ENCODE measurements around the gene UGCG.
"Not testable (repeated sequence)": the region's sequence is repeated elsewhere in the genome, so short reads cannot be mapped to it uniquely, and the experiment has no call there.

Gene UGCG

DNA sequence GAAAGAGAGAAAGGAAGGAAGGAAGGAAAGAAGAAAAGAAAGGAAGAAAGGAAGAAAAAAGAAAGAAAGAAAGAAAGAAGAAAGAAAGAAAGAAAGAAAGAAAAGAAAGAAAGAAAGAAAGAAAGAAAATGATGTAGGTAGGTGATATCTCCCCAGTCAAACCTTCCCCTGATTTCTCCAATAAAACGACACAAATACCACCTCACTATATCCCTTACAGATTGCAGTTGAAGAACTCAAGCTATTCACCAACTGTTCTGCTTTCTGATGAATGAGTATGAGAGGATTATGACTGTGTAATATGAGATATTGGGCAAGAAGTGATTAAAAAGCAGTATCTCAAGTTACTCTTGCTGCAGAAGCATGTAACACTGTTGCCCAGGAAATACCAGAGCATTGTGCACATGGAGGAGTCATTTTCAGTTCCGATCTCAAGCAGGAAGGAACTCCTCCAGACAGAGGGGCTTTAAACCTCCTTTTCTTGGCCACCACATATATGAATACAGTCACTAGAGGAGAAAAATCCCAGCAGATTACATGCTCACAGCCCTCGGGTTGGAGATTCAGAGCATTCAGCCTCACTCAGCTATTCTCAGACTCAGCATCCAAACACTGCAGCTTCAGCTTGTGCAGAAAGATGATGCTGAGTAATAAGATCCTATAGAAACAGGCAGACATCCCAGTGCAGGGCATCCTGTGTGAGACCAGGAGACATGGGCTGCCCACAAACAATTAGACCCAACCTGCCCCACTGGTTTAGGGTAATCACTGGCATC, 61.4 kb downstream of the UGCG start:
- peak; percentile 36 for DNase-seq

DNA sequence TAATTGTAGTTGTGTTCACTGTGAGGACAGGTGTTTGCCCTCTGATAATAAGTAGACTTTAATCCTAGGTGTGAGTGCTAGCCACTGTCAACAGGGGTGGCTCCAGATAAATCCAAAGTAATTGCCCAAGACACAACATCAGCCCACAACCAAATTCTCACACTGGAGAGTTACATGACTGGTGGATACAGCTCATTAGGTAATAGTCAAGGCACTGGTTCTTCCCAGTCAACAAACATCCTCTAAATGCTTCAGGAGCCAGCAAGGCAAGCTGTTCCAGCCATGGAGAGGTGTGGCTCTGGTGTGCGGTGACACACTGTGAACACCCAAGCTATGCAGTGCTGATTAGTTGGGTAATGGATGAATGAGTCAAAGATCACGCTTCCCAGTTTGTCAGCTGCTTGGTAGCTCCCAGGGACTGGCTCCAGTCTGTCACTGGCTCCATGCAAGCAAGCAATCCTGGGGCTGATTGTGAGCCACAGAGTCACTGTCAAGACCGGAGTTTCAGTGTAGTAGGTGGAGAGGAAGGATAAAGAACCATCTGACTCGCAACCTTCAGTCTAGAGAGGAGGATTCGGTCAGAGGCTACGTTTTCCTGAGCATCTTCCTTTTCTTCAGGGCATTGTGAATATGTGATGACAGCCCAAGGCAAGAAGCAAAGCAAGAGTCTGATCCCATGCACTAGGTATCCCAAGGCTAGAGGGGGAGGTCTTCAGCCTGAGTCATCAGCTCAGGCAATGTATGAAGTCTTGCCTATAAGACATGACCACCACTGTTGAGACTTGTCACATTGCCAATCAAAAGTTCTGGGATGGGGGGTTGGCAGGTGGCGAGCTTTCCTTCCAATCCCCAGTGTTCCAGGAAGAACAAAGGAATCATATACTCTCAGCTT, 63.1 kb downstream of the UGCG start:
- no peak for DNase-seq

DNA sequence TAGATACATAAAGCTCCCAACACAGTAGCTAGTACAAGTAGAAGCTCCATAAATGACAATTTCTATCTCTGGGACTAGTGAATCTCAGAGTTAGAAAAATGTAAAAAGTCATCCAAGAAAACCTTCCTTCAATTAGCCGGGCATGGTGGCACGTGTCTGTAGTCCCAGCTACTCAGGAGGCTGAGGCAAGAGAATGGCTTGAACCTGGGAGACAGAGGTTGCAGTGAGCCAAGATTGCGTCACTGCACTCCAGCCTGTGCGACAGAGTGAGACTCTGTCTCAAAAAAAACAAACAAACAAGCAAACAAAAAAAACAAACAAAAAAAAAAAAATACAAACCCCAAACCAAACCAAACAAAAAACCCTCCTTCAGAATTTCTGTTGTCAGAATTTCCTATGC, 63.9 kb downstream of the UGCG start:
- DNase-seq = not testable (repeated sequence)

DNA sequence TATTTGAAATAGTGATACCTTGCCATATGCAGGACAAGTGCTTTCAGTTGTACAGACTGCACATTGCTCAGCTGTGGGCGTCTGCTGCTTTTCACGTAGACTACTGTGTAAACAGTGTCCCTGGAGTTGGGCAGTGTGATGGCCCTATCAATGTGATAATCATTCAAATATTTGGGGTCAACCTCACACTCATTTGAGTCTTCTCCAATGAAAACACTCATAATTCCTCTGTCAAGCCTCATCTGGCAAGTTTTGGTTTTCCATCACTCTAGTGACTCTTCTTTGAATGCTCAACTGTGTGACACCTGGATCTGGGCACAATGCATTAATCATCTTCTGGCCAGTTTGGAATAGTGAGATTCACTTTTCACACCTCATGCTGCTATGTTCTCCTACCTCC, 64.4 kb downstream of the UGCG start:
- DNase-seq = no peak

DNA sequence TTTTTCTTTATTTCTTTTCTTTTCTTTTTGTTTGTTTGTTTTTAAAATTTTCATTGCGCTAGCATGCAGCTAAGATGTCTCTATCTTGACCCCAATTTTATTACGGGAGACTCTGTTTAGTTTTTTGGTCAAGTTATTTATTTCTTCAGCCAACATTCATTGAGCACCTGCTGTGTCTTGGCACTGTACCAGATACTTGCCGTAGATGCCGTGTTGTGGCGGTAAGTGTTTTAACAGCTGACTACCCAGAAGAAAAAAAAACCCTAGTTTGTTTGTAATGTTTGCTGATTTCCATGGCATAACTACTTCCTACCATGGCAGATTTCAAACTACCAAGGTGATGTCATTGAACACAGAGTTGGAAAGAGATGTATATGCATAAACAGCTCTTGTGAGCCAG, 65.0 kb downstream of the UGCG start:
- DNase-seq = no peak

DNA sequence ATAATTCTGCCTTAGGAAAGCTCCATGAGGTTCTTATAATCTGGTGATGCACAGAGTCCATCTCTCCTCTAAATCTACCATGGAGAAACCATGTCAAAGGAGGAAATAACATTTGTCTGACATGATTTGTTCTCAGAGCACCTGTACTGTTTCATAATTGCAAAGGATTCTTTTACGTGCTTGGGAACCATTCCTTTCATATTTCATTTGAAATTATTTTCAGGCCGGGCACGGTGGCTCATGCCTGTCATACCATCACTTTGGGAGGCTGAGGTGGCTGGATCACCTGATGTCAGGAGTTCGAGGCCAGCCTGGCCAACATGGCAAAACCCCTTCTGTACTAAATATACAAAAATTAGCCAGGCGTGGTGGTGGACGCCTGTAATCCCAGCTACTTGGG, 65.4 kb downstream of the UGCG start:
- no peak for DNase-seq

DNA sequence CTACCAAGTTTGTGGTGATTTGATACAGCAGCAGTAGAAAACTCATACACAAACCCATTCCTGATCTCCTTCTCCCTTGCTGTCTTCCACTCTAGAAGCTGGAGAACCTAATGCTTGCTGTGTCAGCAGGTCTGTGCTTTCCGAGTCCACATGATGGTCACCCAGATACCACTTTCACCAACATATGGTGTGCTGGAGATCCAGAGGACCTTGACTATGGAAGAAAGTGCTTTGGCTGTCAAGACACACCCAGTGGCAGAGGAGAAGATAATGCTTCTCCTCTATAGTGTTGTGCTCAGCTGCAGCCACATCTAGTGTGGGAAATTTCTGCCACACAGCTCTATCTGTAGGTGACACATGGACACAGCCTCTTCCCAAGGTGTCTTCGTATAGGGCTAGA, 67.4 kb downstream of the UGCG start:
- DNase-seq = no peak

DNA sequence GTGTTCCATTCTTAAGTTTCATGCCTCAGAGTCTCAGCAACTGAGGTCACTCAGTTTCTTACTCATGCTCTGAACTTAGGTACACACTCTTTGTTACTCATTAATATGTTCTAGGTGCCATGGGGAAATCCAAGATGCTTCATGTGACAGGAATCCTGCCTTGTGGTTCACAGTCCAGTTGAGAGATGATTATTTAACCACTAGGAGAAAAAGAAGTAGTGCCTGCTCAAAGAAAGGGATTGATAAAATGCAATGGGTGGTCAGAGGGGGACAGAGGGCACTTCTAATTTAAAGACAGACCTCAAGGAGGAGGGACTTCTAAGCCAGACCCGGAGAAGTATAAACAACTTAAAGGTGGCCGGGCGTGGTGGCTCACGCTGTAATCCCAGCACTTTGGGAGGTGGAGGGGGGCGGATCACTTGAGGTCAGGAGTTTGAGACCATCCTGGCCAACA, 69.0 kb downstream of the UGCG start:
- peak; percentile 42 for DNase-seq

DNA sequence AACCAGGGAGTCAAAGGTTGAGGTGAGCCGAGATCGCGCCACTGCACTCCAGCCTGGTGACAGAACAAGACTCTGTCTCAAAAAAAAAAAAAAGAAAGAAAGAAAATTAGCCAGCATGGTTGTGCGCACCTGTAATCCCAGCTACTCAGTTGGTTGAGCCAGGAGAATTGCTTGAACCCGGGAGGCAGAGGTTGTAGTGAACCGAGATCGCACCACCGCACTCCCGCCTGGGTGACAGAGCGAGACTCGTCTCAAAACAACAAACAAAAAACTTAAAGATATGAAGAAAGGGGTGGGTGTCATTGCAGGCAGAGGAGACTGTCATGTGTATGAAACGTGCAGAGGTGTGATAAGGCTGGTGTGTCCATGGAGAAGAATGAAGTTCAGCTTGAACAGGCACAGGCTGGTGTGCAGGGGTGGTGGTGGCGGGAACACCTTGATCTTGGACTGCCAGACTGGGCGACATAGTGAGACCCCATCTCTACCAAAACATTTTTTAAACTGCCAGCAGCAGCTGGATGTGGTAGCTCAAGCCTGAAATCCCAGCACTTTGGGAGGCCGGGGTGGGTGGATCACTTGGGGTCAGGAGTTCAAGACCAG, 69.6 kb downstream of the UGCG start:
- no peak for DNase-seq

DNA sequence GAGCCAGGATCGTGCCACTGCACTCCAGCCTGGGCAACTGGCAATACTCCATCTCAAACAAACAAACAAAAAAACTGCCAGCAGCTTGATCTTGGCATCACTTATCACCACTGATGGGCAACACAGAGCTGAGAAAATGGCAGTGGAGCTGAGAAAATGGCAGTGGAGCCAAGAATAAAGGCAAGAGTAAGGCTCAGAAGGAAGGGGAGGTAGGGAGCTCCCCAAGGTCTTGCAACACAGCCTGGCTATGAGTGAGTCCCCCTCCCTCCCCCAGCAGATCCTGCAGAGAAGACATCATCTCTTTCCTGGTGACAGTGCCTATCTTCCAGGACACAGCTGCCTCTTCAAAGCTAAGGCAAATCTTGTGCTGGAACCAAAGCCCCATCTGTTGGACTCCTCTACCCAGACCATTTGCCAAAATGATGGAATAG, 70.3 kb downstream of the UGCG start:
- no peak for DNase-seq

DNA sequence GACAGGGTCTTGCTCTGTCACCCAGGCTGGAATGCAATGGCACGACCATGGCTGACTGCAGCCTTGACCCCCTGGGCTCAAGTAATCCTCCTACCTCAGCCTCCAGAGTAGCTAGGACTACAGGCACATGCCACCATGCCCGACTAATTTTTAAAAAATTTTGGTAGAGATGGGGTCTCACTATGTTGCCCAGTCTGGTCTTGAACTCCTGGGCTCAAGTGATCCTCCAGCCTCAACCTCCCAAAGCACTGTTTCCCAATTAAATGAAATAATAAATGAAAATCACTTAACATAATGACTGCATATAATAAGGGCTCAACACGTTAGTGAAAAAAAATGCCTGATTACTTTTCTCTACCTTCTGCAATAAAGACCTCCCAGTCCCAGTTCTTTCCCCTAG, 71.0 kb downstream of the UGCG start:
- DNase-seq = no peak

DNA sequence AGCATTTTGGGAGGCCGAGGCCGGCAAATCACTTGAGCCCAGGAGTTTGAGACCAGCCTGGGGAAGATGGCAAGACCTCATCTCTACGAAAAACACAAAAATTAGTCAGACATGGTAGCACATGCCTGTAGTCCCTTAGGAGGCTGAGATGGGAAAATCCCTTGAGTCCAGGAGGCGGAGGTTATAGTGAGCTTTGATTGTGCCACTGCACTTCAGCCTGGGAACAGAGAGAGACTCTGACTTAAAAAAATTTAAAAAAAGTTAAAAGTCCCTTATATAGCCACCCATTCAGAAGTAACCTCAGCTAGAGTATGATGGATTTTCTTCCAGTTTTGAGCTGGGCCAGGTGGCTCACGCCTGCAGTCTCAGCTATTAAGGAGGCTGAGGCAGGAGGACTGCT, 72.4 kb downstream of the UGCG start:
- no peak for DNase-seq

DNA sequence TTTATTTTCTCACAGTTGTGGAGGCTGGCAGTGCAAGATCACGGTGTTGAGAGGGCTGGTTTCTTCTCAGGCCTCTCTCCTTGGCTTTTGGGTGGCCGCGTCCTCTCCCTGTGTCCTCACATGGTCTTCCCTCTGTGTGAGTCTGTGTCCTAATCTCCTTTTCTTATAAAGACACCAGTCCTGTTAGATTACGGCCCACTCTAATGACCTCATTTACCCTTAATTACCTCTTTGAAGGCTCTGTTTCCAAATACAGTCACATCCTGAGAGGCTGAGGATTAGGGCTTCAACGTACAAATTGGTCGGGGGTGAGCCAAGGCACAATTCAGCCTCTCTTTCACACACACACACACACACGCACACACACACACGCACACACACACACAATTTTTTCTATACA, 73.0 kb downstream of the UGCG start:
- no peak for DNase-seq

DNA sequence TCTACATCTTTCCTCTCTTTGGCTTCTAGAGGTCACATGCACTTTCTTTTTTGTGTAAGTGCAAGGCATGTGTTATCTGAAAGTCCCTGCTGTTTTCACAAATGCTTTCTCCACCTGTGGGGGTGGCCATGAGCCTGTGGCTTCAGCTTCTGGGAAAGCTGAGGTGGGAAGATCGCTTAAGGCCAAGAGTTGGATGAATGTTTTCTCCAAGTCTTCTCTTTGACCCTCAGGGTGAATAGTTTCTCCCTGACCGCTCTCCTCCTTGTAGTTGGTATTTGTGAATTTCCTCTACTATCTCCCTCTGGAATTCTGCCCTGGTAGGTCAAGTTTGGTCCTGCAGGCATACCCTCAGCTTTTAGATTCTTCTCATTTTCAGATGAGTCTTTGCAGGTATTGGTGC, 74.2 kb downstream of the UGCG start:
- no peak for DNase-seq

DNA sequence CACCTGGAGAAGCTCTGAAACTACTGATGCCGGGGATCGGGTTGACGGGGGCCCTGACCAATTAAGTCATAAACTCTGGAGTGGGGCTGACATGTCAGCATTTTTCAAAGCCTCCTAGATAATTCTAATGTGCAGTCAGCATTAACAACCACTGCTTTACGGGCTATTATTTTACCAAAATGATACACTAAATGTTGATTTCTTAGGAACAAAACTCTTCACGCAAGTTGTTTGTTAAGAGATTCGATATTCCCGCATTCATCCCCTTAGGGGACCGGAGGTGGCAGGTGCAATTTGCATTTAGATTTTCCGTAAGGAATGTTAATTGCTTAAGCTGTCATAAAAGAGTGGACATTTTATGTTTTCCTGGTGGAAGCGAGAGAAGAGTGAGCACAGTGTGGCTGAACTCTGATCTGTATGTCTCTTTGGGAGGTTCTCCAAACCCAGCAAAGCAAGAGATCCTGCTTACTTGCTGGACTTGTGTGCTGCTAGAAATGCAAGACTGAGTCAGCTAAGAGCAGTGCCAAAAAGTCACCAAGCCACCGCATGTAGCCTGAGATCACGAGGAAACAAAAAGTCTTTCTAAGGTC, 77.6 kb downstream of the UGCG start:
- no peak for DNase-seq

DNA sequence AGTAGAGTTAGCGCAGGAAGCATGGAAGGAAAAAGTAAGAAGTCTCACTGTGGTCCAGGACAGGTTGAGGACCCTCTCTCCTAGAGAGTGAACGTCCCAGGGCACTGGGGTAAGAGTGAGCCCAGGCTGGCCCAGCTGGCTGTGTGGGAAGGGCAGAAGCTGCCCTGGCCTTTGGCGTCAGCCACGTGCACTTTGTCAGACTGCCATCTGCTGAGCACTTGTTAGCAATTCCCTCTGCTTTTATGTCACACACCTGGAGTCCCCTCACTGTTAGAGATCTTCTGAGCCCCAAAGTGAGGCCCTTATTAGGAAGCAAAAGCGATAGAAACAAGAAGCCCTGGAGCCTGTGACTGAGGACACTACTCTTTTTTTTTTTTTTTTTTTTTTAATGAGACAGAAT, 79.1 kb downstream of the UGCG start:
- peak; percentile 10 for DNase-seq

DNA sequence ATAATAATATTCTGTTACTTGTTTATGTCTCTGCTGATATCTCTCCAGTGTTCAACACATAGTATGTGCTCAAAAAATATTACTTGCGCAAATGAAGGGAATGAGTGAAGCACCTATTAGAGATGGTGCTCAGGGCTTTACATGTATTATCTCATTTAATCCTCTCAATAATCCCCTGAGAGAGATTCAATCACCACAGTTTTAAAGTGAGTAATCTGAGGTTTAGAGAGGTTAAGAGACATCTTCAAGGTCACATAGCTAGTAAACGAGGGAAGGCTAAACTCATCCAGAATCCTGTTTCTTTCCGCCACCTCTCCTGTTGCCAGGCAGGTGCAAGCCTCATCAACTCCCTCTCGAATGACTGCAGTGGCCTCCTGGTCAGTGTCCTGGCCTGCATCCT, 82.0 kb downstream of the UGCG start:
- DNase-seq = no peak

DNA sequence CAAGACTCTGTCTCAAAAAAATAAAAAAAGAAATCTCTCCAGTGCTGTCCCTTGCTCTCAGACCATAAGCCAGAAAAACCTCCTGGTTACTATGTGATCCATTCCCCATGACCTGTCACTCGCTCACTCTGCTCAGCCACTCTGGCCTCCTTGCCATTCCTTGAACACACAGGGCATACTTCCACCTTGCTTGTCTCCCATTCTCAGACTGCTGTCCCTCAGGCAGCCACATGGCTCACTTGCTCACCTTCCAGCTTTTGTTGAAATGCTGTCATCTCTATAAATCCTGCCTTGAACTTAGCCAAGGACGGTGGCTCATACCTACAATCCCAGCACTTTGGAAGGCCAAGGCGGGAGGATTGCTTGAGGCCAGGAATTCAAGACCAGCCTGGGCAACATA, 82.9 kb downstream of the UGCG start:
- no peak for DNase-seq

DNA sequence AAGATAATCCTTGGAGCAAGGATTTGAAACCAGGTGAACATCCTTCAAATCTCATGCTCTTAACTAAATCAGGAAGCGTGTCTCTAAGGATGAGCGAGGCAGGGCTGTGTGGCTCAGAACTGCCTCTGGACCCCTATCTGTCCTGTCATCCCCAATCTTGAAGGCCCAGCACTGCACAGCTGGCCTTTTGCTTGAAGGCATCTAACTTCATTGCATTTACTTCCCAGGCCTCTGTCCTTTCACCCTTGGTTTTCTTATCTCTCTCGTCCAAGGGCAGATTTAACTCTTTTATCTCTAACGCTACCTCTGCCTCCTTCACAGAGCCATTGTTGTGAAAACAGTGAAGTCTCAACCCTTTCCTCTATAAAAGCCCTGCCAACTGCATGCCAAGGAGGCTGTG, 83.8 kb downstream of the UGCG start:
- DNase-seq = no peak

DNA sequence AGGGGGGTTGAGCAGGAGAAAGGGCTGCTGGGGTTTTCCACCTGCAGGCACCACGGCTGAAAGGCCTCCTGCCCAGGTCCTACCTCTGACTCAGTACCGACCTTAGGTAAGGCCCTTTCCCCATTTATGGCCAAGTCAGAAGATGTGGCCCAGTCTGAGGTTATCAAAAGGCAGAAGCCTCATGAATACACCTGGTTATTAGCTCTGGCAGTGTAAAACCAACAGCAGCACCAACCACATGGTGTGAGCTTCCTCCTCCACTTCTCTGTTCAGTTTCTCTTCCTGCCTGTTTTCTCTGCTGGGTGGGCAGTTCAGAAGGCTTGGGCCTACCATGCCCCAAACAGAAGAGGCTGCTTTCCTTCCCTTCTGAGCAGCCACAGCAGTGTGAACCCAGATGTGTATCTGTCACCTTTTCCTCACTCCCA, 86.9 kb downstream of the UGCG start:
- DNase-seq = no peak

DNA sequence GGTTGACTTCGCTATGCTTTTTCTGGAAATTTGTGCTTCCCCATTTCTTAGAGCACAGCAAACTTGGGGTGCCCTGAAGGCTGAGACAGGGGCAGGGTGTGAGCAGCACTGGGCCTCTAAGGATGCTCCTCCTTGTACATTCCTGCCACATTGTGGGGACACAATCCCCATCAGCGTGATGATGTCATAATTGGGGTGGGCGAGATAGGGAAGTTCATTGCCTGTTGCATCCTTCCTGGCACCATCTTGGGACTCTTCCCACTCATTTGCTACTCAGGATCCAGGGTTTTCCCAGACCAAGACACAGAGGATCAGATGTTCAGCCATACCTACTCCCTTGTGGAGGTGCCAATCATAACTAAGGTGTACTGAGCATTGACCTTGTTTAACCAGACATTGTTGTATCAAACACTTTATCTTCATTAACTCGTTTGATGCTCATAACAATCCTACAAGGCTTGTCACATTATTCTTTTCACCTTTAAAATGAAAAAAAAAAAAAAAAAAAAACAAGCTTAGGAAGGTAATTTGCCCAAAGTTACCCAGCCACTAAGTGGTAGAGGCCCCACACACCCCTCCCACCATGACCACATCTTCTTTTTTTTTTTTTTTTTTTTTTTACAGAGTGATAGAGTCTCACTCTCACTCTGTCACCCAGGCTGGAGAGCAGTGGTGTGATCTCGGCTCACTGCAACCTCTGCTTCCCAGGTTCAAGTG, 87.6 kb downstream of the UGCG start:
- no peak for DNase-seq
